Upper lobe of left lung (tissue), 4 donors: Measurements from ENCODE around the gene FBXW8.

ENCODE experiments used
- CTCF ChIP-seq, 6 experiments: fragments of 450-650 bp in 4 of 6; fragments of 200-600 bp in 2 of 6; sonication (generic) in 2 of 6; IDR thresholded peaks; one replicate each; pipeline ENCODE4 v1.5.1; 2016 to 2019; ENCODE audit warnings: antibody characterized with exemption in 6 of 6
- EP300 ChIP-seq, 4 donors: sonication (generic); formaldehyde crosslinking; IDR thresholded peaks; one replicate each; pipeline ENCODE4 v1.5.1; 2017; ENCODE audit warnings: antibody characterized with exemption in 4 of 4, control low read depth in 2 of 4
- POLR2A ChIP-seq, 4 donors: fragments of 450-650 bp; IDR thresholded peaks; one replicate each; pipeline ENCODE4 v1.5.1; 2016 to 2017; ENCODE audit warnings: antibody characterized with exemption in 4 of 4, mild to moderate bottlenecking in 2 of 4
- POLR2AphosphoS5 ChIP-seq, 2 donors: sonication (generic); formaldehyde crosslinking; IDR thresholded peaks; one replicate each; pipeline ENCODE4 v1.5.1; 2017; ENCODE audit warnings: antibody characterized with exemption in 2 of 2

GRCh38 chr12:117013726-117014125, 103.0 kb downstream of the FBXW8 start:
- TF ChIP-seq CTCF (IDR thresholded peaks at IDR 0.05) (no peak), POLR2A (IDR thresholded peaks at IDR 0.05) (no peak), POLR2AphosphoS5 (IDR thresholded peaks at IDR 0.05) (no peak), EP300 (IDR thresholded peaks at IDR 0.05) (no peak)
